Caco-2 (cell line): ENCODE data around the gene ZNF169. TPM values are rescaled to one million over a fixed set of nuclear protein-coding genes. Genes with fewer than 3 reads are reported as not detected.
"Not testable (repeated sequence)": the region's sequence is repeated elsewhere in the genome, so short reads cannot be mapped to it uniquely, and the experiment has no call there.

ENCODE experiments used
- BruUV-seq: library from RNA; stranded (reverse); fragments of 400-500 nt; replicated peaks from 2 replicates; lab custom pipeline; 2021; lab: Mats Ljungman, UMichigan
- CTCF ChIA-PET: fragments of 300-600 bp; sonication (Branson Sonifier 250); formaldehyde crosslinking; loops from one replicate; lab custom pipeline; 2022; ENCODE audit warnings: antibody characterized with exemption; lab: Charles Lee
- POLR2A ChIA-PET: fragments of 300-600 bp; sonication (Branson Sonifier 250); formaldehyde crosslinking; loops from one replicate; lab custom pipeline; 2022; ENCODE audit warnings: antibody characterized with exemption; lab: Charles Lee
- DNase-seq, 2 experiments: peaks; one replicate each; pipeline versions ENCODE4 v3.0.0 to v3.0.0-alpha.2; 2020 to 2022
- H3K27me3 ChIP-seq: replicated peaks from 2 replicates; pipeline ENCODE4 v1.6.0; 2011; ENCODE audit warnings: low read length; ENCODE audit not compliant: control insufficient read depth, insufficient read depth
- H3K36me3 ChIP-seq: 2 replicates; pipeline ENCODE4 v1.5.1; 2011; ENCODE audit warnings: low read length; ENCODE audit not compliant: control insufficient read depth, insufficient read depth
- H3K4me1 ChIP-seq: fragments of 250-450 bp; sonication (Bioruptor Pico); 2 replicates; pipeline ENCODE4 v1.5.1; 2020; ENCODE audit warnings: mild to moderate bottlenecking
- H3K4me3 ChIP-seq: 2 replicates; pipeline ENCODE4 v1.5.1; 2011; ENCODE audit warnings: low read depth, mild to moderate bottlenecking, control low read depth, low read length
- H3K9me3 ChIP-seq: fragments of 250-450 bp; sonication (Bioruptor Pico); 2 replicates; pipeline ENCODE4 v1.5.1; 2020; ENCODE audit warnings: mild to moderate bottlenecking, moderate library complexity
- H3K27ac Mint-ChIP-seq: one replicate; pipeline ENCODE4 v1.8.0; 2022; ENCODE audit warnings: mixed read lengths; ENCODE audit not compliant: unreplicated experiment
- H3K27me3 Mint-ChIP-seq: one replicate; pipeline ENCODE4 v1.8.0; 2022; ENCODE audit warnings: mixed read lengths; ENCODE audit not compliant: insufficient read depth, unreplicated experiment
- H3K36me3 Mint-ChIP-seq: one replicate; pipeline ENCODE4 v1.8.0; 2022; ENCODE audit warnings: mild to moderate bottlenecking, mixed read lengths; ENCODE audit not compliant: insufficient read depth, unreplicated experiment
- H3K4me1 Mint-ChIP-seq: one replicate; pipeline ENCODE4 v1.8.0; 2022; ENCODE audit warnings: low read depth, mixed read lengths; ENCODE audit not compliant: unreplicated experiment
- H3K4me3 Mint-ChIP-seq: one replicate; pipeline ENCODE4 v1.8.0; 2022; ENCODE audit warnings: mild to moderate bottlenecking, moderate library complexity, mixed read lengths; ENCODE audit not compliant: unreplicated experiment
- H3K9me3 Mint-ChIP-seq: one replicate; pipeline ENCODE4 v1.8.0; 2022; ENCODE audit warnings: mixed read lengths; ENCODE audit not compliant: unreplicated experiment
- CTCF ChIP-seq, 2 experiments: fragments of 200-600 bp in 1 of 2; IDR thresholded peaks; 1 replicate in 1 of 2; 2 replicates in 1 of 2; pipeline versions ENCODE4 v1.5.1 to v1.8.0; 2011 to 2022; ENCODE audit warnings: antibody characterized with exemption in 1 of 2, control low read depth in 1 of 2, inconsistent platforms in 1 of 2, low read depth in 1 of 2, low read length in 1 of 2, mild to moderate bottlenecking in 1 of 2, moderate library complexity in 1 of 2; ENCODE audit not compliant: insufficient read depth in 1 of 2, severe bottlenecking in 1 of 2, unreplicated experiment in 1 of 2
- intact Hi-C: fragments of 100-400 bp; cut with micrococcal nuclease; formaldehyde crosslinking; loops from one replicate; pipeline ENCODE4 v1.10.0; 2022; ENCODE audit not compliant: unreplicated experiment
- total RNA-seq: library from RNA; stranded (reverse); gene quantifications from 2 replicates; pipeline ENCODE4 v1.2.3, GENCODE V29; 2022

Gene ZNF169
- total RNA-seq, 1 experiment from 2014 or later = 3.7 TPM

DNA sequence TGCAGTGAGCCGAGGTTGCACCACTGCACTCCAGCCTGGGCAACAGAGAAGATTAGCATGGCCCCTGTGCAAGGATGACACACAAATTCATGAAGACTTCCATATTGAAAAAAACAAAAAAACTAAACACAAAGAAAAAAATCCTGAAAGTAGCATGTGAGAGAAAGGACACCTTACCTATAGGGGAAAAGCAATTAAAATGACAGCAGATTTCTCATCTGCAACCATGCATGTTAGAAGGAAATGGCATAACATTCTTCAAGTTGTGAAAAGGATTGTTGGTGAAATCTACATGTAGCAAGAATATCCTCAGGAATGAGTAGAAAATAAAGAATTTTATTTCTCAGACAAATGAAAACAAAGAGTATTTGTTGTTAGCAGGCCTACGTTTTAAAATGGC is 13.4 kb upstream of the ZNF169 start:
- no peak for DNase-seq
- H3K9me3 Mint-ChIP-seq = no peaks in the 10 kb centered on the region
- intact Hi-C loops = no loop called here
- no TSS peak for BruUV-seq
- H3K4me1 Mint-ChIP-seq = no peaks in the 10 kb centered on the region
- no peaks in the 10 kb centered on the region for H3K9me3 ChIP-seq
- no peak overlapping the region for H3K4me3 Mint-ChIP-seq
- H3K4me1 ChIP-seq = no peaks in the 10 kb centered on the region
- H3K27me3 Mint-ChIP-seq = no peaks in the 10 kb centered on the region
- POLR2A ChIA-PET = no interaction called here
- CTCF ChIA-PET = no interaction called here
- H3K27me3 ChIP-seq = no peaks in the 10 kb centered on the region
- H3K36me3 ChIP-seq = no peaks in the 10 kb centered on the region
- H3K36me3 Mint-ChIP-seq = no peaks in the 10 kb centered on the region
- TF ChIP-seq CTCF (IDR thresholded peaks at IDR 0.05; ENCODE audit: insufficient read depth in 1 of 2, low read depth in 1 of 2, low read length in 1 of 2, severe bottlenecking in 1 of 2, unreplicated experiment in 1 of 2) = no peak
- H3K27ac Mint-ChIP-seq = no peak overlapping the region
- no peak overlapping the region for H3K4me3 ChIP-seq

- H3K27ac Mint-ChIP-seq = no peak overlapping the region
- H3K27me3 ChIP-seq = no peaks in the 10 kb centered on the region
- DNase-seq = no peak
- no peaks in the 10 kb centered on the region for H3K9me3 ChIP-seq
- CTCF ChIA-PET = no interaction called here
- no peak for TF ChIP-seq CTCF (IDR thresholded peaks at IDR 0.05; ENCODE audit: insufficient read depth in 1 of 2, low read depth in 1 of 2, low read length in 1 of 2, severe bottlenecking in 1 of 2, unreplicated experiment in 1 of 2)
- H3K4me3 Mint-ChIP-seq = no peak overlapping the region
- H3K4me1 Mint-ChIP-seq = no peaks in the 10 kb centered on the region
- no peaks in the 10 kb centered on the region for H3K27me3 Mint-ChIP-seq
- H3K36me3 Mint-ChIP-seq = no peaks in the 10 kb centered on the region
- H3K9me3 Mint-ChIP-seq = no peaks in the 10 kb centered on the region
- no peak overlapping the region for H3K4me3 ChIP-seq
- BruUV-seq = no TSS peak
- H3K36me3 ChIP-seq = no peaks in the 10 kb centered on the region
- intact Hi-C loops = no loop called here
- POLR2A ChIA-PET = no interaction called here
- no peaks in the 10 kb centered on the region for H3K4me1 ChIP-seq
Observed at GRCh38 chr9:94250456-94250855, 8.6 kb upstream of the ZNF169 start.

- no TSS peak for BruUV-seq
- ChIA-PET CTCF (no interaction called here), POLR2A (no interaction called here)
- no peaks in the 10 kb centered on the region for H3K36me3 ChIP-seq
- intact Hi-C loops = no loop called here
- no peaks in the 10 kb centered on the region for H3K4me1 ChIP-seq
- no peak overlapping the region for H3K4me3 Mint-ChIP-seq
- TF ChIP-seq CTCF (IDR thresholded peaks at IDR 0.05; ENCODE audit: insufficient read depth in 1 of 2, low read depth in 1 of 2, low read length in 1 of 2, severe bottlenecking in 1 of 2, unreplicated experiment in 1 of 2) = no peak
- H3K27me3 ChIP-seq = no peaks in the 10 kb centered on the region
- H3K4me3 ChIP-seq = no peak overlapping the region
- no peaks in the 10 kb centered on the region for H3K9me3 ChIP-seq
- H3K36me3 Mint-ChIP-seq = peaks cover 5% of the 10 kb centered on the region
- H3K27ac Mint-ChIP-seq = no peak overlapping the region
- no peaks in the 10 kb centered on the region for H3K27me3 Mint-ChIP-seq
- DNase-seq = no peak
- no peaks in the 10 kb centered on the region for H3K9me3 Mint-ChIP-seq
- H3K4me1 Mint-ChIP-seq = no peaks in the 10 kb centered on the region
Observed at GRCh38 chr9:94256007-94256406, 3.1 kb upstream of the ZNF169 start.

- CTCF ChIA-PET, H3K9me3 ChIP-seq, H3K27me3 Mint-ChIP-seq, H3K9me3 Mint-ChIP-seq, H3K36me3 ChIP-seq, H3K36me3 Mint-ChIP-seq, H3K4me1 Mint-ChIP-seq, H3K4me3 ChIP-seq, H3K27me3 ChIP-seq, BruUV-seq, H3K27ac Mint-ChIP-seq: not testable (repeated sequence)
- peaks cover 42% of the 10 kb centered on the region for H3K4me1 ChIP-seq
- peak; percentile 68 to 79 for DNase-seq
- POLR2A ChIA-PET = interaction anchor here (0.7 kb wide), 1 partner anchor 55 kb away, joined by 6 read pairs; no protein-coding TSS in a partner anchor
- intact Hi-C loops = loop anchor here (2.0 kb wide), 1 partner anchor 13 kb away; no protein-coding TSS in a partner anchor
- peak overlapping the region; percentile 38 for H3K4me3 Mint-ChIP-seq
Observed at GRCh38 chr9:94265626-94266402, 6.7 kb downstream of the ZNF169 start.
